NCI-H1694 (cell line): ENCODE data around the gene HDAC5.
"Not testable (repeated sequence)": the region's sequence is repeated elsewhere in the genome, so short reads cannot be mapped to it uniquely, and the experiment has no call there.

Experiments used
- DNase-seq: peaks from one replicate; lab custom pipeline; 2025; lab: John Stamatoyannopoulos, UW

The HDAC5 gene

GRCh38 chr17:44123356-44124117 is at the start of gene HDAC5:
Gene HDAC5, minus strand, starts transcription at chr17:44123641. Its CDS starts 6,126 bp downstream, at chr17:44117515.
- peak; percentile 90 for DNase-seq

GRCh38 chr17:44171931-44172455 is 48.6 kb upstream of the HDAC5 start:
- DNase-seq: no peak

DNA sequence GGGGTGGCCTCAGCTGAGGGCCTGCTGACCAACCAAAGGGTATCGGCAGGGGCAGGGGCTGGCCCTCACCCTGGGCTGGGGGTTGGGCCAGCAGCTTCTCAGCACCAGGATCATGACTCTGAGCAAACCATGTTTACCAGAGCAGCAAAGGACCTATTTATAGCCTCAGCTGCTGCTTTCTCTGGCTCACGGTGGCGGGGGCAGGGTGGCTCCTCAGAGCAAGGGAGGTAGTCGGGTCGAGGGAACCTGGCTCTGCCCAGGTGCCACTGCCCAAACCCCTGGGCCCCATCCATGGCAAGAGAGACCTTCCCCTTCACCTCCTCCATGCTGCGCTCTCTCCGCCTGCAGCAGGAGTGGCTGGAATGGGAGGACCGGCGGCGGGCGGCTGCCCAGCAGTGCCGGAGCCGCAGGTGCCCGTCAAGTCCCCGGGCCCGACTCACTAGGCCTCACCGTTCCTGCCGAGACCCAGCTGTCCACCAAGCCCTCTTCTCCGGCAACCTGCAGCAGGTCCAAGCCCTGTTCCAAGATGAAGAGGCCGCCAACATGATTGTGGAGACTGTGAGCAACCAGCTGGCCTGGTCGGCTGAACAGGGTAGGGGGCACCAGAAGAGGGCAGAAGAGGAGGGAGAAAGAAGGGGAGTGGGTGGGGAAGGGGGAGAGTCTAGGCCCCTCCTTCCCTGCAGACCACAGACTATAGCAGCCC is 47.2 kb upstream of the HDAC5 start, which contains the start of gene ASB16:
Gene ASB16, plus strand, starts transcription at position 206 of the 703 bp plus-strand sequence. Its CDS starts 86 bp downstream, at position 292.
- DNase-seq: peak; percentile 27

GRCh38 chr17:44170135-44170498 is 46.7 kb upstream of the HDAC5 start:
- no peak for DNase-seq

DNA sequence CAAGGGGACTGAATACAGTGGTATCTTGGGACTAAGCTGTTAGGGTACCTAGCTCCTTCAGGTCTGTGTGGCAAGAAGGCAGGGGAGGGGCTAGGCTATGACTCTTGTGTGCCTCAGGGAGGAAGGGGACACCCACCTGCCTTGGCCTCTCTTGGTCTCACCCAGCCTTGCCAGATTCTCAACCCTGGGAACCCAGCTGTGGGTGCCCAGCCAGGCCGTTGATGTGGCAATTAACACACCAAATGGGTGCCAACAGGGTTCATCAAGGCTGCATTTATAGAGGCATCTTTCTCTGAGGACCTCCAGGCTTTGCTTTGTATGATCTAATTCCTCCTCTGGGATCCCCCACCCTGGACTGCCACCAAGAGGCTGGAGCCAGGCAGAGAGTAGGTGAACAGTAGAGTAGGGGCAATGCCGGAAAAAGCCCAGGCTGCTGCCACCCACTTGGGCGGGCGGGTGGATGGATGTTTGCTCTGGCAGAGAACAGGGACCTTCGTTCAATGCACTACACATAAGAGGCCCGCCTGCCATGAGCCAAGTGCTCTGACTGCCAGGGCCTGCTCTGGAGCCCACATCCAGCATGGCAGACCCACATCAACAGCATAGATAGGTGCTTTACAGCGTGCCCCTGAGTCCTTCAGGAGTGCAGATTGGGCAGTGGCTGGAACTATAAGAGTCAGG is 43.9 kb upstream of the HDAC5 start:
- DNase-seq: no peak

DNA sequence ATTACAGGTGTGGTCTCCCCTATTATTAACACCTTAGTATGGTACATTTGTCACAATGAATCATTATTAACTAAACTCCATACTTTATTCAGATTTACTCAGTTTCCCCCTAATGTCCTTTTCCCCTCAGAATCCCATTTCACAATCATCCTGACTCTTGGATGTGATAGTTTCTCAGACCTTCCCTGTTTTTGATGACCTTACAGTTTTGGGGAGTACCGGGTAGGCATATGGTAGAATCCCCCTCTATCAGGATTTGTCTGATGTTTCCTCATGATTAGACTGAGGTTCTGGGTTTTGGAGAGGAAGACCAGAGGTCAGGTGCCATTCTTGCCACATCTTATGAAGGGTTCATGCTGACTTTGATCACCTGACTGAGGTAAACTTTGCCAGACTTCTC is 41.0 kb upstream of the HDAC5 start:
- no peak for DNase-seq

GRCh38 chr17:44159519-44160210 is 36.2 kb upstream of the HDAC5 start:
- DNase-seq: no peak

GRCh38 chr17:44155488-44155887 is 32.0 kb upstream of the HDAC5 start:
- no peak for DNase-seq

GRCh38 chr17:44152875-44153274 is 29.4 kb upstream of the HDAC5 start:
- no peak for DNase-seq

GRCh38 chr17:44149750-44150329 is 26.4 kb upstream of the HDAC5 start:
- DNase-seq: no peak

- DNase-seq: not testable (repeated sequence)
Observed at GRCh38 chr17:44149066-44149465, 25.6 kb upstream of the HDAC5 start.

DNA sequence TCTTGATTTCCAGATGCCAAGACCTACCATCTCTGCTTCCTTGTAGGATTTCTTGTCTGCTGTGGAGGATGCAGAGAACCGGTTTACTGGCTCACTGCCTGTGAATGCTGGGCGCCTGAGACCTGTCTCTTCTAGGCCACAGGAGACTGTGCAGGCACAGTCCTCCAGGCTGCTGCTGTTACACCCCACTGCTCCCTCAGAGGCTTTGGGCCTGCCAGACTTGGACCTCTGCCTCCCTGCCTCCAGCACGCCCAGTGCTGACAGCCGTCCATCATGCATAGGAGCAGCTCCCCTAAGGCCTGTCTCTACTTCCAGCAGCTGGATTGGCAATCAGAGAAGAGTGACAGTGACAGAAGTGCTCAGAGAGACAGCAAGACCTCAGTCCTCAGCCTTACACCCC is 24.4 kb upstream of the HDAC5 start:
- DNase-seq: no peak

DNA sequence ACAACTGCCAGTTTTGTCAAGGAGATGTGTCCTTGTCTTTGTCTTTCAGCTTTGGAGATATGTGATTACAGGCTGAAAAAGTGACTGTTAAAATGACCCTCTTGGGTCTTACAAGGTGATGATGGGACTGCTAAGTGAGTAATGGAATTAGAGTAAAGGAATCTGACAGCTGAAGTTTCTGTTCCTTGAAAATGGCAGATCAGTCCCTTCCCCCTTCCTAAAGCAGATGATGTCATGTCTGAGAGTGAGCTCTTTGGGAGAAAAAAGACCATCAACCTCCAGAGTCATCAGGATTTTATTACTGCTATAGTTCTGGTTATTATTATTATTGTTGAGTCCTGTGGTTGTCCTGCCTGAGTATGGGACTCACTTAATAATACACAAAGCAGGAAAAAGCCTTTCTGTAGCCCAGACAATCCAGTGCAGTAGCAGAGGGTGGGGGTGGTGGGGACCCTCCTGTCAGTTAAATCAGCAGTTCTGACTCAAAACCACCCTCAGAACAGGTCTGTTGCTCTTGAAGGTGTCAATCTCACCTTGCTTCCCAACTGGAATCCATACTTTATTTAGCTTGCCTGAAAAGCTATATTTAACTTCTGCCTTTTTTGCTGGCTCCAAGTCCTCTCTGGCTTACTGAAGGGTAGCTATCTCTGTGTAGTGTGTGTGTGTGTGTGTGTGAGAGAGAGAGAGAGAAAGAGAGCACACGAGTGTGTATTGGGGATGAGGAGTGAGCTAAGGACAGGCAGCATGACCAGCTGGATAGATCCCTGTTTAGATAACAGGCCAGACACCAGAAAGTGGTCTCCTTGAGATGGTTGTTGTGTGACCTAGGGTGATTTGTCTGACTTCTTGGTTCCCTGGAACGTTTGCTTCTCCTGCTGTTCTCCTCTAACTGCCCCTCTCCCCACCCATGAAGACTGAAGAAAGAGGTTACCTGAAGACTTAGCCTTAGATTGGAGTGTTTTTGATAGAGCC is 23.2 kb upstream of the HDAC5 start:
- DNase-seq: no peak

DNA sequence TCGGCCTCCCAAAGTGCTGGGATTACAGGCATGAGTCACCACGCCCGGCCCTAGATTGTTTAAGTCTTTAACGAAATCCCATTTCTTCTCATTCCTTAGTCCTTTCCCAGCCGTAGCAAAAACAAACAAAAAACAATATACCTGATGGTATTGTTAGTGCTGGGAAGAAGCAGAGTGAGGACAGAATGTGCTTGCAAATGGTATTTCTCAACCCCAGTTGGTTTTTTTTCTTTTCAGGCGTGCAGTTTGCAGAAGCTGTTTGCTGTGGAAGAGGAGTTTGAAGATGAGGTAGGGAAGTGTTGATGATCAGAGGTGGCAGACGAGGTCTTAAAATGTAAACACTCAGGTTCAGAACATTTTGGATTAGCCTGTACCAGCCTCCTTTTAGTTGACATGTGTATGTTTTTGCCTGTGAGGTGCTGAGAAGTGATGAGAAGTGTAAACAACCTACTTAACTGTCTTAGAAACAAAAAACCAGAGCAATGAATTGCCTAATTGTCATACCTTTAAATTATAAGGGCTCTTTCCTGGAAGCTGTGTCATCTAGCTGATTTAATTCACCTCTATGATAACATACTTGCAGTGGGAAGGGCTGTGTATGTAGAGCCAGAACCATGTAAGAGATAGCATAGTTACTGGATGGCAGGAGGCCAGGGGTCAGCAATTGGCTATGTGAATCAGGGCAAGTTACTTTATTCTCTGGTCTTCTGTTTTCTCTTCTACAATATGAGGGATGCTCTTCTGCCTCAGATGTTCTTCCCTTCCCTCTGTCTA is 21.7 kb upstream of the HDAC5 start:
- no peak for DNase-seq

DNA sequence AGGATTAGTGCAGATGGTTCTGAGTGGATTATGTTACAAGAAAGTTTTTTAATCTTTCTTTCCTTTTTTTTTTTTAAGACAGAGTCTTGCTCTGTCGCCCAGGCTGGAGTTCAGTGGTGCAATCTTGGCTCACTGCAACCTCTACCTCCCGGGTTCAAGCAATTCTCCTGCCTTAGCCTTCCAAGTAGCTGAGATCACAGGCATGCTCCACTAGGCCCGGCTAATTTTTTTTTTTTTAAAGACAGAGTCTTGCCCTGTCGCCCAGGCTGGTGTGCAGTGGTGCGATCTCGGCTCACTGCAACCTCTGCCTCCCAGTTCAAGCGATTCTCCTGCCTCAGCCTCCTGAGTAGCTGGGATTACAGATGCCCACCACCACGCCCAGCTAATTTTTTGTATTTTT is 20.5 kb upstream of the HDAC5 start:
- DNase-seq: not testable (repeated sequence)

GRCh38 chr17:44137891-44138709 is 14.7 kb upstream of the HDAC5 start:
- peak; percentile 67 for DNase-seq

- DNase-seq: no peak
Observed at GRCh38 chr17:44134752-44135568, 11.5 kb upstream of the HDAC5 start.
